Measurements from ENCODE around the gene PDSS2.

The PDSS2 gene

GRCh38 chr6:107115695-107116327 is 343.6 kb downstream of the PDSS2 start:
- no peak for DNase-seq (ENCODE audit: extremely low read depth, low read depth)
- TF ChIP-seq, protein P1, sequence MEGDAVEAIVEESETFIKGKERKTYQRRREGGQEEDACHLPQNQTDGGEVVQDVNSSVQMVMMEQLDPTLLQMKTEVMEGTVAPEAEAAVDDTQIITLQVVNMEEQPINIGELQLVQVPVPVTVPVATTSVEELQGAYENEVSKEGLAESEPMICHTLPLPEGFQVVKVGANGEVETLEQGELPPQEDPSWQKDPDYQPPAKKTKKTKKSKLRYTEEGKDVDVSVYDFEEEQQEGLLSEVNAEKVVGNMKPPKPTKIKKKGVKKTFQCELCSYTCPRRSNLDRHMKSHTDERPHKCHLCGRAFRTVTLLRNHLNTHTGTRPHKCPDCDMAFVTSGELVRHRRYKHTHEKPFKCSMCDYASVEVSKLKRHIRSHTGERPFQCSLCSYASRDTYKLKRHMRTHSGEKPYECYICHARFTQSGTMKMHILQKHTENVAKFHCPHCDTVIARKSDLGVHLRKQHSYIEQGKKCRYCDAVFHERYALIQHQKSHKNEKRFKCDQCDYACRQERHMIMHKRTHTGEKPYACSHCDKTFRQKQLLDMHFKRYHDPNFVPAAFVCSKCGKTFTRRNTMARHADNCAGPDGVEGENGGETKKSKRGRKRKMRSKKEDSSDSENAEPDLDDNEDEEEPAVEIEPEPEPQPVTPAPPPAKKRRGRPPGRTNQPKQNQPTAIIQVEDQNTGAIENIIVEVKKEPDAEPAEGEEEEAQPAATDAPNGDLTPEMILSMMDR (IDR thresholded peaks at IDR 0.05; ENCODE audit: low read depth, low read length, missing control alignments), result no peak
- H3K4me3 ChIP-seq (replicated peaks; ENCODE audit: low read depth, low read length), result peak overlapping the region; percentile 60

DNA sequence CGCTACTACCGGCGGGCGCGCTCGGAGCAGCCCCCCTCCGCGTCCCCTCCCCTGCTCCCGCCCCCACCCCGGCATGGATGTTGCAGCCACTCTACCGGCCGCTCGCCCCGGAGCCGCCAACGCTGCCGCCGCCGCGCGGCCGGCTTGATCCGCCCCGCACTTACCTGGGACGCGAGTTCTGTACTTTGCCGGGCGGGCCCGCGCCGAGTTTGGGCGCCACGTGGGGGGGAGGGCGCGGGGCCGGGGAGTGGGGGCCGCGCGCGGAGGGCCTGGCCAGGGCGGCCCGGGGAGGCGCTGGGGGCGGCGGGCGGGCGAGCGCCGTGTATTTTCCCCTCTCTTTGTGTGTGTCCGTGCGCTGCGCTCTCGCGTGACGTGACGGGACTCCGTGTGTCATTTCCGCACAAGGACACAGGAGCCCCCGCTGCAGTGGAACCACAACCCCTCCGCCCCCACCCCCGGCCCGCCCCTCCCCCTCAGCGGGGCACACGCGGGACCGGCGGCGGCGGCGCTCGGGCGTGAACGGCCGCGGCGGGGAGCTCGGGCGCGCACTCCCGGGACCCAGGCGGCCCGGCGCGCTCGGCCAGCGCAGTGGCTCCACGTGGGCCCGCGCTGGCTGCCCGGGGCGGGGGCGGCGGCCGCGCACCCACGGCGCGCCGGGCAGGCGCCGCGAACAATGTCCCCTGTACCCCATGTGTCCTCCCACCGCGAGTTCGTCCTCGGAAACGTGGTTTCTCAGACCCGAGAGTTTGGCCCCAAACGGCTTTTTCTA is 344.3 kb downstream of the PDSS2 start, which contains the start of gene BEND3:
Gene BEND3, minus strand, starts transcription at position 590 of the 769 bp plus-strand sequence. CDS start 16,230 bp downstream, outside the sequence.
- TF ChIP-seq, protein P1 (IDR thresholded peaks at IDR 0.05; ENCODE audit: low read depth, low read length, missing control alignments), result no peak
- H3K4me3 ChIP-seq (replicated peaks; ENCODE audit: low read depth, low read length), result peak within 1 kb of the TSS; percentile 60
- no peak for DNase-seq (ENCODE audit: extremely low read depth, low read depth)

- DNase-seq (ENCODE audit: extremely low read depth, low read depth), result no peak
- H3K4me3 ChIP-seq (replicated peaks; ENCODE audit: low read depth, low read length), result peak overlapping the region; percentile 60
- TF ChIP-seq, protein P1 (IDR thresholded peaks at IDR 0.05; ENCODE audit: low read depth, low read length, missing control alignments), result peak; percentile 45
Observed at GRCh38 chr6:107114213-107114925, 345.0 kb downstream of the PDSS2 start.

GRCh38 chr6:107110200-107110599 is 349.2 kb downstream of the PDSS2 start:
- TF ChIP-seq, protein P1 (IDR thresholded peaks at IDR 0.05; ENCODE audit: low read depth, low read length, missing control alignments), result no peak
- DNase-seq (ENCODE audit: extremely low read depth, low read depth), result no peak
- no peak overlapping the region for H3K4me3 ChIP-seq (replicated peaks; ENCODE audit: low read depth, low read length)

DNA sequence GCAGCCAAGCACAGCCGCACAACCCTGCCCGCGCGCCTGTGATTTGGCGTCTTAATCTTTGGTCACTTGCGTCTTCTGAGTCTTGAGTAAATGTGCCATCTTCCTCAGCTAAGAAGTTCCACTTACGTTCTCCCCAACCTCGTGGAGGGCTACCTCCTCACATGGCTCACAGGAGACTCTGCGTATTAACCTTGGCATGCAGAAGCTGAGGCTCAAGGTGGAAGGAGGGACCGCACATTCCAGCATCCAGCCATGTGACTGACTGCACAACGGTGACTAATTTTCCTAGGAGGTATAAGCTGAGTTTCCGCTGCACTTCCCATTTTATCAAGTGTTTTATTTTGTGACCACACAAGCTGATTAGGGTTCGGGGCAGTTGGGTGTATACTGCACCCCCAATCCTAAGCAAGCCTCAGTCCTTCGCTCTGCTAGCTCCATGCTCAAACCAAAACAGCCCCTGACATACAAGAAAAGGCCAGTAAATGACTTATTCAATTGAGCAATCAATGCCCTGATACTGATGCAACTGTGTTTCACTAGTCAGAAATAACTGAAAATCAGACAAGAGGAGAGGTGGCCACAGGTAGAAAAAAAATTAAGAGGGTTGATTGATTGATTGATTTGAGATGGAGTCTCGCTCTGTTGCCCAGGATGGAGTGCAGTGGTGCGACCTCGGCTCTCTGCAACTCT is 351.0 kb downstream of the PDSS2 start:
- DNase-seq (ENCODE audit: extremely low read depth, low read depth), result no peak
- H3K4me3 ChIP-seq (replicated peaks; ENCODE audit: low read depth, low read length), result no peak overlapping the region
- TF ChIP-seq, protein P1 (IDR thresholded peaks at IDR 0.05; ENCODE audit: low read depth, low read length, missing control alignments), result no peak

GRCh38 chr6:107107791-107108190 is 351.6 kb downstream of the PDSS2 start:
- H3K4me3 ChIP-seq (replicated peaks; ENCODE audit: low read depth, low read length), result no peak overlapping the region
- no peak for DNase-seq (ENCODE audit: extremely low read depth, low read depth)
- TF ChIP-seq, protein P1 (IDR thresholded peaks at IDR 0.05; ENCODE audit: low read depth, low read length, missing control alignments), result no peak
